Mesothelial cell of epicardium (in vitro differentiated cells): ENCODE data around the gene AOC2. TPM values are rescaled to one million over a fixed set of nuclear protein-coding genes. Genes with fewer than 3 reads are reported as not detected.
"Not testable (repeated sequence)": the region's sequence is repeated elsewhere in the genome, so short reads cannot be mapped to it uniquely, and the experiment has no call there.

ENCODE experiments used
- DNase-seq, 2 experiments: peaks; one replicate each; pipeline ENCODE4 v3.0.0; 2021; ENCODE audit warnings: low spot score in 2 of 2; ENCODE audit not compliant: unreplicated experiment in 2 of 2
- H3K27ac Mint-ChIP-seq: 2 replicates; pipeline ENCODE4 v1.8.0; 2021; ENCODE audit warnings: mixed read lengths
- H3K27me3 Mint-ChIP-seq: 2 replicates; pipeline ENCODE4 v1.8.0; 2021; ENCODE audit warnings: low read depth, mixed read lengths
- H3K36me3 Mint-ChIP-seq: 2 replicates; pipeline ENCODE4 v1.8.0; 2021; ENCODE audit warnings: mixed read lengths
- H3K4me1 Mint-ChIP-seq: 2 replicates; pipeline ENCODE4 v1.8.0; 2021; ENCODE audit warnings: mixed read lengths
- H3K4me3 Mint-ChIP-seq: 2 replicates; pipeline ENCODE4 v1.8.0; 2021; ENCODE audit warnings: mild to moderate bottlenecking, moderate library complexity, mixed read lengths
- H3K9me3 Mint-ChIP-seq: 2 replicates; pipeline ENCODE4 v1.8.0; 2021; ENCODE audit warnings: mixed read lengths
- CTCF ChIP-seq: fragments of 200-600 bp; sonication (generic); IDR thresholded peaks from one replicate; pipeline ENCODE4 v1.5.0; 2021; ENCODE audit warnings: antibody characterized with exemption; ENCODE audit not compliant: unreplicated experiment
- total RNA-seq: library from RNA; stranded (reverse); gene quantifications from 3 replicates; pipeline ENCODE4 v1.2.1, GENCODE V29; 2021

The AOC2 gene
- total RNA-seq, 1 donor from 2014 or later: 3.4 TPM

- H3K4me1 Mint-ChIP-seq: no peaks in the 10 kb centered on the region
- no peaks in the 10 kb centered on the region for H3K9me3 Mint-ChIP-seq
- no peak for TF ChIP-seq CTCF
- no peak for DNase-seq
- H3K27ac Mint-ChIP-seq: no peak overlapping the region
- H3K27me3 Mint-ChIP-seq: peaks cover 49% of the 10 kb centered on the region
- no peak overlapping the region for H3K4me3 Mint-ChIP-seq
- H3K36me3 Mint-ChIP-seq: no peaks in the 10 kb centered on the region
These were observed 36.5 kb downstream of the AOC2 start for GRCh38 chr17:42880776-42881310.

GRCh38 chr17:42881706-42882105, 37.3 kb downstream of the AOC2 start:
- peaks cover 46% of the 10 kb centered on the region for H3K27me3 Mint-ChIP-seq
- H3K4me1 Mint-ChIP-seq, H3K36me3 Mint-ChIP-seq: not testable (repeated sequence)

GRCh38 chr17:42882166-42882565, 37.8 kb downstream of the AOC2 start:
- peaks cover 42% of the 10 kb centered on the region for H3K27me3 Mint-ChIP-seq
- no peak overlapping the region for H3K27ac Mint-ChIP-seq
- H3K9me3 Mint-ChIP-seq: no peaks in the 10 kb centered on the region
- no peaks in the 10 kb centered on the region for H3K4me1 Mint-ChIP-seq
- no peak overlapping the region for H3K4me3 Mint-ChIP-seq
- H3K36me3 Mint-ChIP-seq: no peaks in the 10 kb centered on the region
- TF ChIP-seq CTCF: no peak
- no peak for DNase-seq

More at GRCh38 chr17:42881706-42882105, 37.3 kb downstream of the AOC2 start:
- not testable (repeated sequence) for H3K4me3 Mint-ChIP-seq, H3K27ac Mint-ChIP-seq, DNase-seq, H3K9me3 Mint-ChIP-seq

- no peak for TF ChIP-seq CTCF
- Mint-ChIP-seq H3K27me3 (peaks cover 24% of the 10 kb centered on the region), H3K36me3 (no peaks in the 10 kb centered on the region), H3K4me1 (no peaks in the 10 kb centered on the region), H3K27ac (no peak overlapping the region), H3K4me3 (no peak overlapping the region), H3K9me3 (no peaks in the 10 kb centered on the region)
- DNase-seq: no peak
These were observed 39.6 kb downstream of the AOC2 start for GRCh38 chr17:42883802-42884558.

GRCh38 chr17:42885806-42886205, 41.4 kb downstream of the AOC2 start:
- H3K4me1 Mint-ChIP-seq, H3K27me3 Mint-ChIP-seq, H3K9me3 Mint-ChIP-seq, DNase-seq, H3K27ac Mint-ChIP-seq, H3K36me3 Mint-ChIP-seq, H3K4me3 Mint-ChIP-seq: not testable (repeated sequence)

GRCh38 chr17:42886283-42887176, 42.1 kb downstream of the AOC2 start:
- no peak for TF ChIP-seq CTCF
- H3K36me3 Mint-ChIP-seq: no peaks in the 10 kb centered on the region

More at GRCh38 chr17:42886283-42887176, 42.1 kb downstream of the AOC2 start:
- no peaks in the 10 kb centered on the region for H3K4me1 Mint-ChIP-seq
- peaks cover 1% of the 10 kb centered on the region for H3K27me3 Mint-ChIP-seq
- no peaks in the 10 kb centered on the region for H3K9me3 Mint-ChIP-seq
- no peak overlapping the region for H3K4me3 Mint-ChIP-seq
- DNase-seq: no peak
- no peak overlapping the region for H3K27ac Mint-ChIP-seq
